Measurements from ENCODE around the gene PRXL2C. TPM values are rescaled to one million over a fixed set of nuclear protein-coding genes. Genes with fewer than 3 reads are reported as not detected.

The PRXL2C gene
- 2.6 and 3.3 TPM in 2 replicates for total RNA-seq (2013; cell fraction: nucleolus; rRNA removed)
- total RNA-seq (2014; rRNA removed): 14.1 and 14.6 TPM in 2 replicates
- 12.9 and 13.2 TPM in 2 replicates for total RNA-seq (2014; rRNA removed; fragmentation: Illumina TruSeq; extraction: Trizol)
- total RNA-seq (2021): 11.2 and 11.9 TPM in 2 replicates
- 0.83 TPM for polyA plus RNA-seq (2011; ENCODE audit: low read depth)
- polyA plus RNA-seq (2011; rRNA removed): 4.6 and 7.6 TPM in 2 replicates
- polyA plus RNA-seq (2011; cell fraction: cytosol; rRNA removed): 2.1 TPM in 2 replicates
- 0.73 and 1.0 TPM in 2 replicates for polyA plus RNA-seq (2011; cell fraction: nucleus; rRNA removed)
- polyA plus RNA-seq (2012): 1.2 and 1.6 TPM in 2 replicates
- 7.3 and 7.8 TPM in 2 replicates for polyA plus RNA-seq (2014; fragmentation: Illumina TruSeq; extraction: Trizol)
- polyA plus RNA-seq (2014; fragmentation: Nextera tagmentation; extraction: Ambion mirVana): 1 to 10 TPM; 4.0 to 4.7 TPM
- 7.4 and 7.6 TPM in 2 replicates for polyA plus RNA-seq (2014; rRNA removed)
- polyA plus RNA-seq (2016; fragmentation: Nextera tagmentation; extraction: Ambion mirVana): 10 to 100 TPM in 1 of 2 experiments, 1 to 10 TPM in 1; 6.8 to 16.0 TPM
- polyA minus RNA-seq (2011; rRNA and poly(A)+ RNA removed): 2.2 and 2.8 TPM in 2 replicates
- polyA minus RNA-seq (2011; cell fraction: cytosol; rRNA and poly(A)+ RNA removed): 2.2 and 4.0 TPM in 2 replicates
- 1.8 and 1.9 TPM in 2 replicates for polyA minus RNA-seq (2011; cell fraction: nucleus; rRNA and poly(A)+ RNA removed)
- Bru-seq, nascent RNA: percentile 69 among the genes with signal in this experiment
- percentile 77 among the genes with signal in this experiment for BruChase-seq, experiment 1, labeled RNA remaining after a 6-hour chase
- BruChase-seq, experiment 2, labeled RNA remaining after a 2-hour chase: percentile 75 among the genes with signal in this experiment
- long read RNA-seq, experiment 1, partial matches to known transcripts: 0 of 5 reads
- long read RNA-seq, experiment 1, other reads (novel, unspliced or antisense): 3 of 5 reads
- long read RNA-seq, experiment 2, partial matches to known transcripts: 0 of 3 reads
- long read RNA-seq, experiment 2, other reads (novel, unspliced or antisense): 0 of 3 reads

GRCh38 chr9:96655198-96655851, at the start of gene PRXL2C:
Gene PRXL2C (minus strand): TSS chr9:96655317. CDS start chr9:96655281, 36 bp downstream.
- no peaks in the 10 kb centered on the region for H3K36me3 ChIP-seq (ENCODE audit: control insufficient read depth in 2 of 2, insufficient read depth in 2 of 2, low read length in 1 of 2)
- no peak within 1 kb of the TSS; the same call in 1 of the 2 replicates for H3K27ac ChIP-seq (ENCODE audit: control insufficient read depth, insufficient read depth)
- POLR2A ChIA-PET: no interaction called here
- H2AFZ ChIP-seq (ENCODE audit: control insufficient read depth, low read depth, low read length): peak within 1 kb of the TSS; percentile 82
- no peaks in the 10 kb centered on the region for H3K9me3 ChIP-seq (replicated peaks; ENCODE audit: control insufficient read depth, insufficient read depth, low read length)
- H3K9ac ChIP-seq (ENCODE audit: control insufficient read depth, insufficient read depth, low read length): peak within 1 kb of the TSS; percentile 38; the same call in 1 of the 2 replicates
- intact Hi-C loops (cut with micrococcal nuclease; ENCODE audit: unreplicated experiment): no loop called here
- H3K79me2 ChIP-seq (ENCODE audit: control insufficient read depth, insufficient read depth, low read length): no peaks in the 10 kb centered on the region
- WGBS (ENCODE audit: insufficient coverage, insufficient replicate concordance, low lambda C conversion rate, missing lambda C conversion rate): 10% methylated on average over 34 of the region's 57 CpGs
- ATAC-seq (peak; percentile 83), DNase-seq (ENCODE audit: low read depth, low spot score) (no peak), FAIRE-seq (no peak)
- H3K4me1 ChIP-seq (ENCODE audit: control insufficient read depth, insufficient read depth, low read length): no peaks in the 10 kb centered on the region
- CTCF ChIA-PET: interaction anchor here (1.1 to 2.8 kb wide), 5 partner anchors 10 to 327 kb away, joined by 4 to 12 read pairs (median 7); no protein-coding TSS in a partner anchor
- in situ Hi-C loops (cut with MboI): no loop called here
- BruUV-seq (replicated peaks): TSS peak; percentile 72
- no peaks in the 10 kb centered on the region for H4K20me1 ChIP-seq (ENCODE audit: control insufficient read depth, insufficient read depth)
- peak within 1 kb of the TSS; percentile 93 for H3K4me2 ChIP-seq (ENCODE audit: control insufficient read depth, insufficient read depth)
- peak within 1 kb of the TSS; percentile 62 for H3K4me3 ChIP-seq
- SMC1A ChIA-PET (ENCODE audit: uncharacterized antibody, unreplicated experiment): interaction anchor here (0.9 to 3.4 kb wide), 3 partner anchors 11 to 212 kb away, joined by 3 to 17 read pairs (median 5); no protein-coding TSS in a partner anchor
- H3K27me3 ChIP-seq (replicated peaks in 1 of 2; ENCODE audit: control insufficient read depth in 2 of 2, insufficient read depth in 2 of 2, low read length in 1 of 2): peaks cover 0 to 4% of the 10 kb centered on the region in 2 experiments; a peak in 1 of 4 replicates
- RAD21 ChIA-PET (ENCODE audit: unreplicated experiment): interaction anchor here (0.6 to 2.7 kb wide), 3 partner anchors 11 to 205 kb away, joined by 3 to 9 read pairs (median 3); partner anchors contain the start of gene HABP4
- TF ChIP-seq ZBTB33 (IDR thresholded peaks at IDR 0.05): no peak
- TF ChIP-seq E2F4 (IDR thresholded peaks at IDR 0.05; ENCODE audit: low read depth, low read length): no peak
- TF ChIP-seq BHLHE40 (IDR thresholded peaks at IDR 0.05; ENCODE audit: borderline replicate concordance in 1 of 2, low read depth in 2 of 2, low read length in 1 of 2): peak; percentile 8 to 75; a peak in 2 of 4 replicates
- no peak for TF ChIP-seq IRF3 (IDR thresholded peaks at IDR 0.05)
- no peak for TF ChIP-seq SUPT20H (IDR thresholded peaks at IDR 0.05; ENCODE audit: borderline replicate concordance, control insufficient read depth, low read depth, low read length)
- no peak for TF ChIP-seq SIX5 (IDR thresholded peaks at IDR 0.05; ENCODE audit: low read depth, low read length, severe bottlenecking)
- no peak for TF ChIP-seq NFXL1 (IDR thresholded peaks at IDR 0.05; ENCODE audit: borderline replicate concordance)
- TF ChIP-seq RELB (IDR thresholded peaks at IDR 0.05; ENCODE audit: low read depth): no peak
- no peak for TF ChIP-seq IRF4 (IDR thresholded peaks at IDR 0.05; ENCODE audit: low read depth, low read length)
- no peak for TF ChIP-seq KDM1A (IDR thresholded peaks at IDR 0.05; ENCODE audit: borderline replicate concordance)
- TF ChIP-seq GATAD2B (conservative IDR thresholded peaks at IDR 0.05; ENCODE audit: low read depth): no peak
- no peak for TF ChIP-seq TBL1XR1 (IDR thresholded peaks at IDR 0.05; ENCODE audit: low read depth, low read length)
- TF ChIP-seq NBN (IDR thresholded peaks at IDR 0.05): no peak
